Measurements from ENCODE around the gene IGSF21. TPM values are rescaled to one million over a fixed set of nuclear protein-coding genes. Genes with fewer than 3 reads are reported as not detected.
"Not testable (repeated sequence)": the region's sequence is repeated elsewhere in the genome, so short reads cannot be mapped to it uniquely, and the experiment has no call there.

The IGSF21 gene
- total RNA-seq, 1 donor from 2014 or later = 45.9 TPM

- DNase-seq = no peak
These were observed 299.8 kb downstream of the IGSF21 start for GRCh38 chr1:18407166-18408045.

GRCh38 chr1:18408656-18409370 lies 301.2 kb downstream of the IGSF21 start:
- no peak for DNase-seq

- no peak for DNase-seq
These were observed 302.1 kb downstream of the IGSF21 start for GRCh38 chr1:18409609-18410237.

- DNase-seq = no peak
These were observed 302.8 kb downstream of the IGSF21 start for GRCh38 chr1:18410407-18410806.

- no peak for DNase-seq
These were observed 303.7 kb downstream of the IGSF21 start for GRCh38 chr1:18411321-18411720.

GRCh38 chr1:18411820-18412641 lies 304.4 kb downstream of the IGSF21 start:
- no peak for DNase-seq

- no peak for DNase-seq
These were observed 305.3 kb downstream of the IGSF21 start for GRCh38 chr1:18412882-18413353.

- DNase-seq = no peak
These were observed 306.1 kb downstream of the IGSF21 start for GRCh38 chr1:18413541-18414305.

- DNase-seq = no peak
These were observed 306.7 kb downstream of the IGSF21 start for GRCh38 chr1:18414321-18414720.

GRCh38 chr1:18414872-18415447 lies 307.4 kb downstream of the IGSF21 start:
- no peak for DNase-seq

- DNase-seq = no peak
These were observed 307.9 kb downstream of the IGSF21 start for GRCh38 chr1:18415448-18416027.

GRCh38 chr1:18416126-18416525 lies 308.5 kb downstream of the IGSF21 start:
- DNase-seq = not testable (repeated sequence)

- DNase-seq = no peak
These were observed 310.0 kb downstream of the IGSF21 start for GRCh38 chr1:18417316-18418269.

- DNase-seq = no peak
These were observed 311.7 kb downstream of the IGSF21 start for GRCh38 chr1:18419113-18419844.

- no peak for DNase-seq
These were observed 312.2 kb downstream of the IGSF21 start for GRCh38 chr1:18419845-18420184.

GRCh38 chr1:18422076-18422777 lies 314.6 kb downstream of the IGSF21 start:
- no peak for DNase-seq

GRCh38 chr1:18422954-18423353 lies 315.4 kb downstream of the IGSF21 start:
- DNase-seq = no peak

- no peak for DNase-seq
These were observed 319.0 kb downstream of the IGSF21 start for GRCh38 chr1:18426580-18426979.

Data from occipital lobe (tissue), 2 donors.